HT-29 (cell line): ENCODE measurements around the gene EGF. TPM values are rescaled to one million over a fixed set of nuclear protein-coding genes. Genes with fewer than 3 reads are reported as not detected.
"Not testable (repeated sequence)": the region's sequence is repeated elsewhere in the genome, so short reads cannot be mapped to it uniquely, and the experiment has no call there.

Experiments used
- DNase-seq: peaks from one replicate; pipeline ENCODE4 v3.0.0-alpha.2; 2015; ENCODE audit warnings: low spot score
- total RNA-seq: library from RNA; depleted of rRNA; stranded (reverse); fragments of >200 nt; shearing (Covaris generic); gene quantifications from 2 replicates; pipeline ENCODE4 v1.2.3, GENCODE V29; 2014

Gene EGF
- total RNA-seq, 1 experiment from 2014 or later, result 1.0 TPM

GRCh38 chr4:109914322-109914721, 1.6 kb downstream of the EGF start:
- no peak for DNase-seq

DNA sequence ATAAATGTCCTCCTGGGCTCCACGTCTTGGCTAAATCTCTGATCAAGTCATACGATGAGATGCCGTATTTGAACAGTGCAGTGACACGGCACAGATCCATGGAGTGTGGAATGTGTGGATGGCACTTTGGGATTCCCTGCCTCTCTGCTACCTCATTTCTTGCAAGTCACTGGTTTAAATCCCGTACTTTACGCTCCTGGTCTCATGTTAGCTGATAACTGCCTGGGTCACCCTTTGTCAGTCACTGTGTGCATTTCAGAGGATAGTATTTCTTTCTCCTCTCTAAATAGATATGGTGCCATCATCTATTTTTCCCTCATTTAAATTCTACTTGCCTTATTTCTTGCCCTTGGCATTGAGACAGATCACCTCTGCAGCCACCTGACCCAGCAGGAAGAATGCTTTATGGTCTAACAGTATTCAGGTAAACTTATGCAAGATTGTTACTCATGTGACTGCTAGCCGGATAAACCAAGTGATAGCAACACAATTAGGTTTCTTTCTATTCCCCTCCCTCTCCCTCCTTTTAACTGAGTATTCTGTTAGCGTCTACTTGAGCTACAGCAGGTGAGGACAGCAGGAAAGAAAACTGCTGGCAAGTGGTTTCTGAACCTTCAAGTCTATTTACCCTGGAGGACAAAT, 2.8 kb downstream of the EGF start:
- DNase-seq, result no peak

DNA sequence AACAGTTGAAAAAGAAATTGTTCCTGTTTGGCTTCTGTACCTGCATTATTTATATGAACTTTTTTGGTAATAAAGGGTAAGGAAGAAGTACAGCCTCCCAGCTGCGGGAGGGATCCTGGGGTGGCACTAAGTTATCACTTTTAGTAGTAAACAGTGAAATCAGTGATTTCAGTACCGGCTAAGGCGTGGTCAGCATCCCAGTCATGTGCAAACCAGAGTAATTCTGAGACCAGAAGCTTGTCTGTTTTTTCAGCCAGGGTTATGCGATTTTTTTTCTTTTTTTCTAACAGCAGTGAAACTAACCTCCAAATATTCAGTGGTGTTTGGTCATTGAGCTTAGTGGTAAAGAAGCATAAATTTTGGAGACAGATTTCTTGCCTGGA, 3.3 kb downstream of the EGF start:
- DNase-seq, result no peak

- peak; percentile 28 for DNase-seq
Measured at GRCh38 chr4:109921384-109921808, 8.7 kb downstream of the EGF start.

- DNase-seq, result no peak
Measured at GRCh38 chr4:109925396-109925795, 12.7 kb downstream of the EGF start.

GRCh38 chr4:109928327-109929045, 15.8 kb downstream of the EGF start:
- DNase-seq, result no peak

DNA sequence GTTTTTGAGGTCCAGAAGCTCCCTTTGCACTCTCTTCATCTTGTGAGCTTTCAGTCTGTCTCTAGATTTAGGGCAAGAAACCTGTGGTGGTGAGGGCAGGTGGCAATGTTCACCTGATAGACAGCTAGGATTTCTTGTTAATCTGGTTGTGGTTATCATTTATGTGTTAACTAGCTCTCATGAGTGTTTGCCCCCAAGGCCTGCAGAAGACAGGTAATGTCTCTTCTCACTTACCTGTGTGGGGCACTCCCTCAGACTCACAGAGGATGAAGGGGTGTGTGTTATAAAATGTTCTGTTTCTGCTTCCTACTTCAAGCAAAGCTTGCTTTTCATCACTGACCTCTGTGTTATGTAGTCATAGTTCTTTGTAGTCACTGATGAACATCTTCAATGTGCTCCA, 17.8 kb downstream of the EGF start:
- DNase-seq, result no peak

GRCh38 chr4:109930872-109931271, 18.2 kb downstream of the EGF start:
- DNase-seq, result no peak

DNA sequence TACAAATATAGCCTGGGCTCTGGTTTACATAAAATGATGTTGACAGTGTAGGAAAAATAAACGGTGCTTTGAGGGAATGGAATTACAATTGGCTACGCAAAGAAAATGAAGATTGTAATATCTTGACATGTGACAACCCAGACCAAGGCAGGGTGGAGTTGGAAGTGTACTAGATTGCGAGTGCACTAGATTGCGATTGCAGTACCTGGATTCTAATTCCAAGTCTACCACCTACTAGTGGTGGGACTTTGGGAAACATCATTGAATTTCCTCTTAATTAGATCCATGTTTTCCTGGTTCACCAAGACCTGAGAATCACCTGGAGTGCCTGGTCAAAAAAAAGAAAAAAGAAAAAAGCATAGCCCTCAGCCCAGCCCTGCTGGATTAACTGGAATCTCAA, 18.6 kb downstream of the EGF start:
- DNase-seq, result no peak

- DNase-seq, result not testable (repeated sequence)
Measured at GRCh38 chr4:109937352-109937751, 24.7 kb downstream of the EGF start.

- DNase-seq, result no peak
Measured at GRCh38 chr4:109939190-109939589, 26.5 kb downstream of the EGF start.

DNA sequence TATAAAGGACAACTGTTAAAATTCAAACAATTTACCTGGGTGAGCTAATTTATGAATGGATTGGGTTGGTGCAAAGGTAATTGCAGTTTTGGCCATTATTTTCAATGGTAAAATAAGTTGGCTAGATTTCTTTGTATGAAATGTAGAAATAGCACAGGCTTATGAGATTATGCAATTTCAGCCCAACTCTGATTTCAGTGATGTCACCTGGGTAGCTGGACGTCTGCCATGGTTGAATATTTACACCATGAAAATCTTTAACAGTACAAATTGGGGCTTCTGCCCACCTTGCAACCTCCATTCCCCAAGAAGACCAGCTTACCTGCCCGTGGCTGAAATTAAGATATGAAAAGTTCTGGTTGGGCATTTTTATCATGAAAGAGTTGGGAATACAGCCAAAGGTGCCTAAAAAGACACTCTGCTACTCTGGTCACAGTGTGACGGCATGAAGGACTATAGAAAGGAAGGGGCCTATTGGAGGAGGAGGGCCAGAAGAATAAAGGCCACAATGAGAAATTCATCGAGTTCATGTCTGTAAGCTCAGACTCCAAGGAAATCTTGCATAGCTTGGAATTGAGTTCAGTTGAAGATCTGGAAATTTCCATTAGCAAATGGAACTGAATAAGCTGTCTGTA, 29.7 kb downstream of the EGF start:
- no peak for DNase-seq

DNA sequence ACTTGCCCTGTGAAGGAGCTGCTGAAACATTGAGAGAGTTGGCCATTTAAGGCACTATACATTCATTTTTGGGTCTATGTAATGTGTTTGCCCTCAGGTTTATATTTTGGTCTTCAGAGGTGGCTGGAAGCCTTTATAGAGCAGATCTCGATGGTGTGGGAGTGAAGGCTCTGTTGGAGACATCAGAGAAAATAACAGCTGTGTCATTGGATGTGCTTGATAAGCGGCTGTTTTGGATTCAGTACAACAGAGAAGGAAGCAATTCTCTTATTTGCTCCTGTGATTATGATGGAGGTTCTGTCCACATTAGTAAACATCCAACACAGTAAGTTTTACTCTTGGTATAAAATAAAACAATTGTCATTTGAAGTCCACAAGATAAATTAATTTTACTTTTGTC, 31.1 kb downstream of the EGF start:
- DNase-seq, result no peak

DNA sequence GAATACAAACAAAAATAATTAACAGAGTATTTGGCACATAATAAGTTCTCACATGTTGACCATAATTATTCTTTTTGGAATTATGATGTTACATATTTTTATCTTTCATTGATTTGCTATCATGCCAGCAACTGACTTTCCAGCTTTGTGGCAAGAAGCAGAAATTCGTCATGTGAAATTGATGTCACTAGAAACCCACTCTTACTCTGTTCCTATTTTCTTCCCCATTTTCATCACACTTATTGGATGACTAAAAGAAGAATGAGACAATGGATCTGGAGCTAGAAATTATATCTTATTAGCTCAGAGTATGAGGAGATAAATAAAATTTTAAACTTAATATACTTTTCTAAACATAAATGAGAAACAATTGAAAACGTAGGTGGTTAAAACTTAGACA, 31.9 kb downstream of the EGF start:
- no peak for DNase-seq

DNA sequence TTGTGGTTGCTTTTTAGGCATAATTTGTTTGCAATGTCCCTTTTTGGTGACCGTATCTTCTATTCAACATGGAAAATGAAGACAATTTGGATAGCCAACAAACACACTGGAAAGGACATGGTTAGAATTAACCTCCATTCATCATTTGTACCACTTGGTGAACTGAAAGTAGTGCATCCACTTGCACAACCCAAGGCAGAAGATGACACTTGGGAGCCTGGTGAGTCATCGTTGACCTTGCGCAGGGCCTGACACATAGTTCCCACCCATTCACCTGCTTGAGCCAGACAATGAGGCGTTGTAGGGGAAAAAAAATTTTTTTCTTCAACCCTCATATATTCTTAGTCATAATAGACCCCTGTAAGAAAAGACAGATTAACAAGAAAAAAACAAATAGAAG, 32.4 kb downstream of the EGF start:
- DNase-seq, result no peak

- no peak for DNase-seq
Measured at GRCh38 chr4:109946120-109946519, 33.4 kb downstream of the EGF start.

GRCh38 chr4:109947457-109947856, 34.8 kb downstream of the EGF start:
- DNase-seq, result no peak

DNA sequence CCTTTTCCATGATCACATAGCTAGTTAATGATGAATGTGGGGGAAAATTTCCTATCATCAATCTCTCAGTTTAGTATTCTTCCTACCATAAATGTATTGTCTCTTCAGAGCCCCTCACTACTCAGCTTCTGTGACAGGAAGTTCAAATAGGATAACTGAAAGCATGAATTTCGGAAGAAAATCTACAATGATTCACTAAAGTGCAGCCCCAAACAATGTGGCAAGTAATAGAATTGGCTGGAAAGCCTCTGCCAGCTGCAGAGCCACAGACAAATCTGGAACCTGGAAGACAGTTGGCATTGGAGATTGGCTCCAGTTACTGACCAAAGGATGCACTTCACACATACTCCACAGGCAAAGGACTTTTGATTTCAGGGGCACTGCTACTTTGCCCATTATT, 35.2 kb downstream of the EGF start:
- no peak for DNase-seq

DNA sequence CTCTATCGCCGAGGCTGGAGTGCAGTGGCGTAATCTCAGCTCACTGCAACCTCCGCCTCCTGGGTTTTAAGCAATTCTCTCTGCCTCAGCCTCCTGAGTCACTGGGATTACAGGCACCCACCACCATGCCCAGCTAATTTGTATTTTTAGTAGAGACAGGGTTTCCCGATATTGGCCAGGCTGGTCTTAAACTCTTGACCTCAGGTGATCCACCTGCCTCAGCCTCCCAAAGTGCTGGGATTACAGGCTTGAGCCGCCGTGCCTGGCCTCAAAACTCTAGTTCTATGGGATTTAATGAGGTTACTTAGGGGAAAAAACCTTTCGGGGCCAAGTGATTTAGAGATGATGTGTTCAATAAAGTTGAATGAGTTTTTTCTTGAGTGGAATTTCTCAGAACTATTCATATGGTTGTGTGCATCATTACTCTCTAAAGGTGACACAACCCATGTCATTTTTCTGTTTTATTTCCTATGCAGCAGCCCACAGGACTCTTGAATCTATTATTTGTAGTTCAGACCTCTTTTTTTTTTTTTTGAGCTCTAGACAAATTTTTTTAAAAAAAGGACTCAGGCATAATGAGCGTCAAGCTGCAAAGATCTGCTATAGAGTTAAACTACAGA, 36.5 kb downstream of the EGF start:
- not testable (repeated sequence) for DNase-seq

GRCh38 chr4:109952612-109953011, 39.9 kb downstream of the EGF start:
- DNase-seq, result no peak

DNA sequence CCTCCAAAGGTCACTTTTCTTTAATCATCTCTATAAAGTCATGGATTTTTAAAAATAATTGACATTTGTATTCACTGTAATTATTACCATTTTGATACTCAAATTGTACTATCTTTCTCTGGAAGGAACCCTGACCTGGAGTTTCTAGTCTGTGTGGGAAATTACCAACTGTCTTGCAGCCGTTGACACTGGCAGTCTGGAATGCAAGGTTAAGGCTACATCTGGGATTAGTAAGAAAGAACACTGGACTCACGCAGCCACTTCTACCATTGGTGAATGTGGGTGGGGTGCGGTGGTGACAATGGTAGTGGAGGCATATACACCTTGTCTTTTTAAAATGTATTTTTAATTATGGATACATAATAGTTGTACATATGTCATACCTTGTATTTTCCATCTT, 40.9 kb downstream of the EGF start:
- no peak for DNase-seq

GRCh38 chr4:109955146-109955545, 42.5 kb downstream of the EGF start:
- no peak for DNase-seq

DNA sequence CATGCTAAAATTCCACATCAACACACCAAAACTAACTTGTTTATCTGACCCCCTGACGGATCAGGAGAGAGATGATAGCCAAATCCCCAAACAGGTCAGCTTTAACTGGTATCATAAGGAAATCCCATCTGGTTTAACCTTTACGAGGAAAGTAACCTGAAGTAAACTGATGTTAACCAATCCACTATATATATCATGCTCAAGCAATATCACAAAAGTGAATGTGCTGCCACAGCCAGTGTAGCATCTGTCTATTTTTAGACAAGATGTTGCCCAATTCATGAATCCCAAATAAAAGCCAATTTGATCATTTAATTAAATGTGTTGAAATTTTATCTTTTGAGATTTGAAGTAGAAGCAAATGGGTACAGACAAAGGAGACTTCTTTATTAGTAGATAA, 44.5 kb downstream of the EGF start:
- DNase-seq, result no peak
